IPS DF 6.9 (cell line): ENCODE results near the gene LRG1.

Source experiments
- DNase-seq: peaks from one replicate; pipeline ENCODE4 v3.0.0-alpha.2; 2013; ENCODE audit warnings: low read depth, low spot score
- H3K27ac ChIP-seq: one replicate; pipeline ENCODE4 v1.5.1; 2013; ENCODE audit warnings: low read length, control low read depth
- H3K27me3 ChIP-seq: 2 replicates; pipeline ENCODE4 v1.6.1; 2013; ENCODE audit warnings: mild to moderate bottlenecking, low read length; ENCODE audit not compliant: control insufficient read depth, insufficient read depth
- H3K36me3 ChIP-seq: 2 replicates; pipeline ENCODE4 v1.6.1; 2013; ENCODE audit warnings: low read length; ENCODE audit not compliant: control insufficient read depth, insufficient read depth
- H3K4me1 ChIP-seq: 2 replicates; pipeline ENCODE4 v1.6.1; 2013; ENCODE audit warnings: low read length; ENCODE audit not compliant: control insufficient read depth, insufficient read depth
- H3K4me3 ChIP-seq: 2 replicates; pipeline ENCODE4 v1.5.1; 2013; ENCODE audit warnings: mild to moderate bottlenecking, low read length
- H3K9me3 ChIP-seq: 2 replicates; pipeline ENCODE4 v1.6.1; 2013; ENCODE audit warnings: low read length, inconsistent platforms; ENCODE audit not compliant: control insufficient read depth, insufficient read depth
- WGBS: extraction: QIAGEN DNeasy Blood & Tissue Kit; methylation state at CpG from one replicate; pipeline ENCODE4 v1.1.7; 2013; ENCODE audit warnings: mixed read lengths, missing lambda C conversion rate; ENCODE audit not compliant: insufficient read length, insufficient coverage; 5-methylcytosine and 5-hydroxymethylcytosine counted together

The LRG1 gene

DNA sequence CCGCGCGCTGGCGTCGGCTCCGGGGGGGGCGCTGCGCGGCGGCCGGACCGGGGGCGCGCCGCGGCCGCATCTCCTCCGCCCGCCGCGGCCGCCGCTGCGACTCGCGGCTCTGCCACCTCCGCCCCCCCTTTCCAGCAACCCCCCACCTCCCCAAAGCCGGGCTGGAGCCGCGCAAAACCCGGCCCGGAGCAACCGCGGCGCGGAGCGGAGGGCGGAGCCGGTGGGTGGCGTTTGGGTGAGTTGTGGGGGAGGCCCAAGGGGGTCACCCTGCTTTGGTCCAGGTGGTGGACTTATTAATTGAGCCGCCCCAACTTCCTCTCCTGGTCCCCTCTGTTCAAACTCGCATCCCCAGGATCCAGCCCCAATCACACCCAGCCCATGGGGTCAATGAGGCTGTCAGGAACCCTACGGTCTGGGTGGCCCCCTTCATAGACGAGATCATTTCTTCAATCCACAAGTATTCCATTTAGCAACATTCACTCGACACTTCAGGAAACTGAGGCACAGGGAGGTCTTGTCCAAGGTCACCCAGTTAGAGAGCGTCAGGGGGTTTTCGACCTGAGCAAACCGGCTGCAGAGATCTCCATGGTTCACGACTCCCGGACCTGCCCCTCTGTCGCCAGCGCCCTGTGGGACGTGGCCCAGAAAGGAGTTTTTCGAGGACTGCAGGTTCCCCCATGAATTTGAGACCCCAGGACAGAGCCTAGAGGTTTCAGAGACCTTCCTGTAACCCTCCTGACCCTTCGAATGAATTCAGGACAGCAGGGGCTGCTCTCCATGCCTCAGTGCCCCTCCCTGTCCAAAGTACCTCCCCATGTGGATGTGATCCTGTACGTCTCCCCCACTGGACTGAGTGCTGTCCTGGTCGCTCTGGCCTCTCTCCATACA is 42.1 kb upstream of the LRG1 start:
- no peaks in the 10 kb centered on the region for H3K27me3 ChIP-seq
- 0 out of 2 replicates have a peak, but pooled peaks cover 3% of the 10 kb centered on the region for H3K4me1 ChIP-seq
- WGBS, result no CpG with 5 or more reads among the region's 57 CpGs
- H3K9me3 ChIP-seq, result no peaks in the 10 kb centered on the region
- no peak overlapping the region for H3K27ac ChIP-seq
- peak overlapping the region; percentile 61; the same call in 1 of the 2 replicates for H3K4me3 ChIP-seq
- DNase-seq, result no peak
- no peaks in the 10 kb centered on the region for H3K36me3 ChIP-seq

DNA sequence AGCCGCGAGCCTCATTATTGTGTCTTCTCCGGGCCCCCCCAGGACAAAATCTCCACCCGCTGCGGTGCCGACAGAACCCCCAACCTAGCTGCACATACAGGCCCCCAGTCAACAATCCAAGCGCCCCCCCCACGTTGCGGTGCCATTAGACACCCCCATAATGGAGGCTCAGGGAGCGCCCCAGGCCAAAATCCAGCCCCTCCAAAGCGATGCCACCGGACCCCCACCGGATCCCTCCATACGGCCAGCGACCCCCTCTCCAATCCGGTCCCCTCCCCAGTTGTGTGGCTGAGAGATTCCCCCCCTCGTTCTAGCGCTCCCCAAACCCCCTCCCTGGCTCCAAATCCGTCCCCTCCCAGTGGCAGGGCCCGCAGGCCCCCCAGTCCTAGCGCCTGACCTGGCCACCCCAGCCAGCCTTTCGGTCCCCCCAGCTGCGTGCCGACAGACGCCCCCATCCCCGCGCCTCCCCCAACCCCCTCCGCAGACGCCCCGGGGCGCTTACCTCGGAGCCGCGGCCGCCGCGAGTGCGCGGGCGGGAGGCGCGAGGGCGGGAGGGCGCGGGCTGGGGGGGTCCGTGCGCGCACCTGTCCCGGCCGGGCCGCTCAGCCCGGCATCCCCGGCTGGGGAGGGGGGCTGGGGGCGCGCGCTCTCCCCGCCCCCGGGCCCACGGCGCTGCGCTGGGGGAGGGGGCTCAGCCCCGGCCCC is 41.3 kb upstream of the LRG1 start:
- H3K9me3 ChIP-seq, result no peaks in the 10 kb centered on the region
- WGBS, result no CpG with 5 or more reads among the region's 62 CpGs
- H3K27ac ChIP-seq, result no peak overlapping the region
- no peaks in the 10 kb centered on the region for H3K36me3 ChIP-seq
- DNase-seq, result no peak
- H3K4me3 ChIP-seq, result peak overlapping the region; percentile 61; the same call in 1 of the 2 replicates
- no peaks in the 10 kb centered on the region for H3K27me3 ChIP-seq
- 0 out of 2 replicates have a peak, but pooled peaks cover 3% of the 10 kb centered on the region for H3K4me1 ChIP-seq

DNA sequence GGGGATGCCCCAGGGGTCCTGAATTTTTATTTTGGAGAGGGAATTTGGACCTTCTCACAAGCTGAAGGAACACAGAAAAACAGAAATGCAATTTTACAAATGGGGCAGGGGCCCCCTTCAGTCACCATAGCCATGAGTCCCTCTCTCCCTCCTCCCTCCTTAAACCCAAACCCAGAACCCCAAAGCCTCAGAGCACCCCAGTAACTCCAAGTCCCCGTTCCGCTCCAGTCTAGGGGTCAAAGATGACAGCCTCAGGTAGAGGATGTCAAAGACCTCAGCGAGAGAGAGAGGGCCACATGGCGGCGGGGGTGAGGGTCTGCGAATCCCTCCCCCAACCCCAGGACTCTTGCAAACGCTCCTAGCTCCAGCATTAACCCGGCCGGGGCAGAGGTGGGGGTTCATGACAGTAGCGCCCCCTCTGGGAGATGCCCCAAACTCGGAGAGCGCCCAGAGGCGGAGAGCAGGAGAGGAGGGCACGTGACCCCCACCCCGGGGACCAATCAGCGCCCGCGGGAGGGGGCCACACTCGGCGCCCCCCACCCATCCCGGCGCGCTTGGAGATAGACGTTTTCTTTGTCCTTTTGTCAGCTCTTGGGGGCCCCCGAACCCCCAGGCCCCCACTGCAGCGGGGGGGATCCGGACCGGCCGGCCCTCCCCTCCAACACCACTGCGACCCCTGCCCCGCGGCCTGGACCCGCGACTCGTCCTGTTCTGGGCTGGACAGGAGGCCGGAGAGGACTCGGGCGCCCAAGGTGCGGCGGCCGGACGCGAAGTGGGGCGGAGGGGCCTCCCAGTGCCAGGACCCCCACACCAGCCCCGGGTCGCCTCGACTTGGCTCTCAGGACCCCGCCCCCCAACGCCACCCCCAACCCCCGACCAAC is 40.4 kb upstream of the LRG1 start:
- no peak overlapping the region for H3K27ac ChIP-seq
- H3K36me3 ChIP-seq, result no peaks in the 10 kb centered on the region
- no peaks in the 10 kb centered on the region for H3K9me3 ChIP-seq
- no peak for DNase-seq
- no peaks in the 10 kb centered on the region for H3K27me3 ChIP-seq
- no CpG with 5 or more reads among the region's 50 CpGs for WGBS
- H3K4me3 ChIP-seq, result peak overlapping the region; percentile 61; the same call in 1 of the 2 replicates
- 0 out of 2 replicates have a peak, but pooled peaks cover 3% of the 10 kb centered on the region for H3K4me1 ChIP-seq

DNA sequence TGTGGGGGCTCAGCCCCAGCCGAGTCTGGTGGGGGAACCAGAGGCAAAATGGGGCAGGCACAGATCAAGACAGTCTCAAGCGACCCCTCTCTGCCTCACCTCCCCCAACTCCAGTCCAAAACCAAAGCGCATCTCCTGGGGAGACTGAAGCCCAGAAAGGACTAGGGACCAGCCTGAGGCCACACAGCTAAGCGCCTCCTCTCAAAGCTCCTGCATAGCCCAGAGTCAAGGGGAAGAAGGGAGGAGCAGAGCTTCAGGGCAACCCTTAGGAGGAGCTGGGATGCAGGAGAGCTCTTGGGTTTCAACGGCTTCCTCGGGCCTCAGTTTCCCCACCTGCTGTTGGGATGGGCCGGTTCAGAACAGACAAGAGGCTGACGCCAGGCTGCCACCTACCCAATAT is 39.6 kb upstream of the LRG1 start:
- 0 out of 2 replicates have a peak, but pooled peaks cover 4% of the 10 kb centered on the region for H3K4me1 ChIP-seq
- no peak for DNase-seq
- H3K27ac ChIP-seq, result no peak overlapping the region
- H3K4me3 ChIP-seq, result no peak overlapping the region
- WGBS, result no CpG with 5 or more reads among the region's 8 CpGs
- H3K27me3 ChIP-seq, result no peaks in the 10 kb centered on the region
- no peaks in the 10 kb centered on the region for H3K9me3 ChIP-seq
- no peaks in the 10 kb centered on the region for H3K36me3 ChIP-seq

DNA sequence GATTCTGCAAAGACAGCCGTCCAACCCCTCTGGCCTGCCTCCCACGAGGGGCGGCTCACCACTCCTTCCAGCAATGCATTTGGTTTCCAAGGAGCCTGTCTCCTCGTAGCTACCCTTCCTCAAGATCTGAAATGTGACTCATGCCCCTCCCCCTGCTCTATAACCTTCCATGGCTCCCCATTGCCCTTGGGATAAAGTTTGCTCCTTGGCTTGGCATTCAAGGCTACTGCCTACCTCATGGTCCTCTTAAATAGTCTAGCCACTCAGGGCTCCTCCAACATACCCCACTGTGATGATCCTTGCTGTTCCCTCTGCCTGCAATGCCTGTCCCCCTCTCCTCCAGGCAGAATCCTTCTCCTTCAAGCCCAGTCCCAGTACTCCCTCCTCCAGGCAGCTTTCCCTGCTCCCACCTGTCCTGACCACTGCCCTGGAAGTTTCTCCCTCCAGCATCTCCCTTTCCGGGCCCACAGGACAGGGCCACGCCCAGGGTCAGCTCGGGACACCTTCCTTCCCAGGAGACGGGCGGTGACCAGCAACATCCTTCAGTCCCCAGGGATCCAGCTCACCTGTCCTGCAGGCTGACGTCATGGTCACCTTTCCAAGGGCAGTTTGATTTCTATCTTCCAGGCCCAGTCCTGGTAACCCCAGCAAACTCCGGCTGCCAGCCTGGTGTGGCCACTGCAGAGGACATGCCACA is 38.9 kb upstream of the LRG1 start:
- no CpG with 5 or more reads among the region's 11 CpGs for WGBS
- Histone ChIP-seq H3K27ac (no peak overlapping the region), H3K9me3 (no peaks in the 10 kb centered on the region), H3K4me1 (0 out of 2 replicates have a peak, but pooled peaks cover 1% of the 10 kb centered on the region), H3K36me3 (no peaks in the 10 kb centered on the region), H3K4me3 (no peak overlapping the region), H3K27me3 (no peaks in the 10 kb centered on the region)
- no peak for DNase-seq

DNA sequence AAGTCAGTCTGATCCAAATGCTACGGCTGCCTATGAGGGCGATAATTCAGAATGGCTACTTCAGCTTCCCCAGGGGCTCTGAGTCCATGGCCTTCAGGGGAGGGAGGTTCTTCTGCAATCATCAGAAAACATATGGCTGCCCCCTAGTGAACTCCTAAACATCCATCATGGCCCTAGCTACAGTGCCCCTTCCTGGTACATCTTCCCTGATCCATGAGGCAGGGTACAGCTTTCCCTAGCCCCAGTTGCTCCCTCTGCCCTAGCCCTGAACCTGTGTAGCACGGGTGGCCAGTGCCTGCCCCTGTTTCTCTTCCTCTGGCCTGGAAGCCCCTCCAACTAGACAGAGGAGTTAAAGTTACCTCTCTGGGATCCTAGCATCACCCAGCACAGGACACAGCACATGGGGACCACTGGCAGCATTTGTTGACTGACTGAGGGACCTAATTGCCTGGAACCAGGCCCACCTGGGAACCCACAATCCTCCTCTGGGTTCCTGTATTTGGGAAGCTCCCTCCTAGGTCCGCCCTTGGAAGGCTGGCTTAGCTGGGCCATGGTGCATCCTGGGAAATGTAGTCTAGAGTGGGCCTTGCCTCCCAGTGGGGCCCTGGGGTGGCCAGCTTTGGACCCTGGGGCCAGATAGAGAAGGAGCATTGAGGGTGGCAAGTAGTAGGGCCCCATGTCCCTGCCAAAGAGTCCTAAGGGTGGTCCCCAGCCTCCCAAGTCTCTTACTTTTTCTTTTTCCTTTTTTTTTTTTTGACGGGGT is 37.4 kb upstream of the LRG1 start:
- H3K27ac ChIP-seq, result no peak overlapping the region
- H3K4me3 ChIP-seq, result no peak overlapping the region
- H3K9me3 ChIP-seq, result no peaks in the 10 kb centered on the region
- no peaks in the 10 kb centered on the region for H3K36me3 ChIP-seq
- 0 out of 2 replicates have a peak, but pooled peaks cover 1% of the 10 kb centered on the region for H3K4me1 ChIP-seq
- H3K27me3 ChIP-seq, result no peaks in the 10 kb centered on the region
- DNase-seq, result no peak
- no CpG with 5 or more reads among the region's 5 CpGs for WGBS

DNA sequence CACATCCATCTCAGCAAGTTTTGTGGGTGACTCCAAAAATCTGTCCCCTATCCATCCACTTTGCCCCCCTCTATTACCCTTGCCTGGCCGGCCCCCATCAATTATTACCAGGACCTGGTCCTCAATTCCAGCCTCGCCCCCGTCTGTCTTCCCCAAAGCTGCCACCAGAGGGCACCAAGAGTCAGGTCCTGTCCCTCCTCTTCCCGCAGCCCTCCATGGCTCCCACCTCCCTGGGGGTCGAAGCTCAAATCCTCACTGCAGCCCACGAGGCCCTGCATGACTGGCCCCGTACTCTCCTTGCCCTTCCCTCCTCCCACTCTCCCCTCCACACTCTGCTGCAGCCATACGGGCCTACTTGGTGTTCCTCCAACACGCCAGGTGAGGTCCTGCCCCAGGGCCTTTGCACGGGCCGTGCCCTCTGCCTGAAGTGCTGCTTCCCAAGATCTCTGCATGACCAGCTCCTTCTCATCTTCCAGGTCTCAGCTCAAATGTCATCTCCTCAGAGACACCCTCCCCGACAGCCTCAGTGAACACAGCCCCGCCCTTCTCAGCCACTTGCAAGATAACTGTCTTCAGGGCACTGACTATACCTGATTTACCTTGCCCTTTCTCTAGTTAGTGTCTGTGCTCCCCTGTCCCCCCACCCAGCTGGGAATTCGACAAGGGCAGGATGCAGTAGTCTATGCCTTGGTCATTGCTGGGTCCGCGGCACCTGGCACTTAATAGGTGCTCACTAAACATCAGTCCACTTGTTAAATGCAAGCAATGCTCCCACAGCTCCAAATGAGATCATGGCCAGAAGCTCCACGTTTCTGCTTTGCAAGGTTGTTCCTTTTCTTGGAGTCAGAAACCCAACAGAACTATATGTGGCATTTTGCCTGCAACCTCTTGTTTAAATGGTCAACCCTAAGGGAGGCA is 36.4 kb upstream of the LRG1 start:
- H3K9me3 ChIP-seq, result no peaks in the 10 kb centered on the region
- WGBS, result no CpG with 5 or more reads among the region's 17 CpGs
- H3K4me1 ChIP-seq, result 0 out of 2 replicates have a peak, but pooled peaks cover 1% of the 10 kb centered on the region
- H3K27ac ChIP-seq, result no peak overlapping the region
- no peaks in the 10 kb centered on the region for H3K27me3 ChIP-seq
- no peaks in the 10 kb centered on the region for H3K36me3 ChIP-seq
- H3K4me3 ChIP-seq, result no peak overlapping the region
- DNase-seq, result no peak

DNA sequence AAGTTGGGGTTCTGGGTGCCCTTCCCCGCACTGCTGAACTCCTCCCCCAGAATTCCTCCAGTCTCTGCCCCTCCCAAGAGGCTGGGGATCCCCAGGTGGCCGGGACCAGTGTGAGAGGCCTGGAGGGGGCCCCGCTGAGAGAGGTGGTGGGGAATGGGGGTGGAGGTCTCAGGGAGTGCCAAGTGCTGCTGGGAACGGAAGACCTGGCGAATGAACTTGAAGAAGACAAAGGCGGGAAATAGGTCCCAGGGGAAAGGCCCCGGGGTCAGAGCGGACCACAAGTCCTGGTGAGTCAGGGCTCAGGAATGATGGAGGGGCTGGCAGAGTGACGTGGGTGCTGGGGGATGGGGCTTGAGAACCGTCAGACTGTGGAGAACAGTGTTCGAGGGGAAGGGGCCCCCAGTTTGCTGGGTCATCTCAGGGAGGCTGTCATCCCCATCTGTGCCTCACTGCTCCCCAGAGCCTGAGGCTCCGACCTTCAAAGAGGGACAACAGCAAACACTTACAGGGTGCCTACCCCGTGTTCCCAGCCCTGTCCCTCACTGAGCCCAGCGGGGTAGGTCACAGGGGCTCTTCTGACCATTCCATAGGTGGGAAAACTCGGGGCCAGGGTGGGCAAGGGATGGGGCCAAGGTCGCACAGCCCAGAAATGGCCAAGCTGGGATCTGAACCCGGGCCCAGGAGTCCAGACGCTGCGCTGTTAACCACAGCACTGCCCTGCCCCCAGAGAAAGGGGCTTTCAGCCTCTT is 35.6 kb upstream of the LRG1 start:
- no peaks in the 10 kb centered on the region for H3K27me3 ChIP-seq
- no peak overlapping the region for H3K27ac ChIP-seq
- 0 out of 2 replicates have a peak, but pooled peaks cover 1% of the 10 kb centered on the region for H3K4me1 ChIP-seq
- WGBS, result no CpG with 5 or more reads among the region's 19 CpGs
- DNase-seq, result no peak
- H3K36me3 ChIP-seq, result no peaks in the 10 kb centered on the region
- H3K4me3 ChIP-seq, result no peak overlapping the region
- no peaks in the 10 kb centered on the region for H3K9me3 ChIP-seq
